ENCODE measurements around the gene UBE3C. TPM values are rescaled to one million over a fixed set of nuclear protein-coding genes. Genes with fewer than 3 reads are reported as not detected.

Gene UBE3C
- total and polyA plus RNA-seq, 9 of the 15 experiments (the other 6 are each of a cell fraction or from before 2014, with no cell fraction given), result 9.6 to 91.7 (median 75.4) TPM

DNA sequence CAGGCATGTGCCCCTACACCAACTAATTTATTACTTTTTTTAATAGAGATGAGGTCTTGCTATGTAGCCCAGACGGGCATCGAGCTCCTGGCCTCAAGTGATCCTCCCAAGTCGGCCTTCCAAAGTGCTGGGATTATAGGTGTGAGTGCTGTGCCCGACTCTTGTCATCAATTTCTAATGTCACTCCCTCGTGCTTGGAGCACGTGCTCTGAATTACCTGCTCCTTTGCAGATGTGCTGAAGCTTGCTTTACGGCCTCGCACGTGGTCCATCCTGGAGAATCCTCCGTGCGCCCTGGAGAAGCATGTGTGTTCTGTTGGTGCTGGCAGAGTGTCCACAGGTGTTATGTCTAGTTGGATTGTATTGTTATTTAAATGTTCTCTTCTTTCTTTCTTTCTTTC is 11.8 kb upstream of the UBE3C start (continued):
- peak in 1 of 2 experiments; percentile 73 for TF ChIP-seq E2F6 (IDR thresholded peaks at IDR 0.05; ENCODE audit: borderline replicate concordance in 1 of 2, extremely low read depth in 1 of 2, insufficient read depth in 1 of 2, insufficient read length in 1 of 2, low read depth in 1 of 2, low read length in 1 of 2, poor library complexity in 1 of 2, severe bottlenecking in 1 of 2)
- TF ChIP-seq EP400 (IDR thresholded peaks at IDR 0.05), result no peak

- Histone ChIP-seq H3K79me2 (ENCODE audit: control insufficient read depth, insufficient read depth, low read length) (no peaks in the 10 kb centered on the region), H3K27ac (ENCODE audit: extremely low read depth, low read depth, low read length) (no peak overlapping the region), H3K4me3 (no peak overlapping the region), H3K9me1 (ENCODE audit: control insufficient read depth, insufficient read depth, low read length) (no peaks in the 10 kb centered on the region), H4K20me1 (replicated peaks; ENCODE audit: control insufficient read depth, insufficient read depth, low read length) (no peaks in the 10 kb centered on the region), H3K9ac (ENCODE audit: insufficient read depth in 1 of 2, low read depth in 2 of 2, low read length in 2 of 2) (no peak overlapping the region), H3K4me2 (ENCODE audit: insufficient read depth, low read length) (no peak overlapping the region), H3K4me1 (replicated peaks in 1 of 2; ENCODE audit: control insufficient read depth in 2 of 2, insufficient read depth in 2 of 2, low read length in 2 of 2) (peaks cover 9 to 10% of the 10 kb centered on the region in 2 experiments; a peak in 4 of 5 replicates), H3K36me3 (ENCODE audit: control insufficient read depth, insufficient read depth, low read length) (no peaks in the 10 kb centered on the region), H3K27me3 (ENCODE audit: control insufficient read depth in 2 of 2, insufficient read depth in 2 of 2, low read length in 2 of 2) (peaks cover 9 to 13% of the 10 kb centered on the region in 2 experiments; a peak in 4 of 5 replicates), H2AFZ (ENCODE audit: low read depth, low read length) (no peak overlapping the region), H3K9me3 (replicated peaks; ENCODE audit: control insufficient read depth, insufficient read depth, low read depth, low read length) (no peaks in the 10 kb centered on the region)
- 25% methylated on average over 10 of the region's 10 CpGs for WGBS (ENCODE audit: insufficient coverage, low coverage, missing lambda C conversion rate)
- TF ChIP-seq CTCF (IDR thresholded peaks at IDR 0.05 in 2 of 3, conservative IDR thresholded peaks at IDR 0.05 in 1 of 3; ENCODE audit: insufficient read depth in 2 of 3, low read depth in 1 of 3, low read length in 3 of 3), result peak in 1 of 3 experiments; percentile 22; a peak in 1 of 6 replicates
- TF ChIP-seq RAD21 (CRISPR knock-in tag; conservative IDR thresholded peaks at IDR 0.05 in 1 of 2, IDR thresholded peaks at IDR 0.05 in 1 of 2), result 0 out of 4 replicates have a peak, but pooled peaks of 1 of the 2 experiments have one; percentile 4
- TF ChIP-seq, protein P1, sequence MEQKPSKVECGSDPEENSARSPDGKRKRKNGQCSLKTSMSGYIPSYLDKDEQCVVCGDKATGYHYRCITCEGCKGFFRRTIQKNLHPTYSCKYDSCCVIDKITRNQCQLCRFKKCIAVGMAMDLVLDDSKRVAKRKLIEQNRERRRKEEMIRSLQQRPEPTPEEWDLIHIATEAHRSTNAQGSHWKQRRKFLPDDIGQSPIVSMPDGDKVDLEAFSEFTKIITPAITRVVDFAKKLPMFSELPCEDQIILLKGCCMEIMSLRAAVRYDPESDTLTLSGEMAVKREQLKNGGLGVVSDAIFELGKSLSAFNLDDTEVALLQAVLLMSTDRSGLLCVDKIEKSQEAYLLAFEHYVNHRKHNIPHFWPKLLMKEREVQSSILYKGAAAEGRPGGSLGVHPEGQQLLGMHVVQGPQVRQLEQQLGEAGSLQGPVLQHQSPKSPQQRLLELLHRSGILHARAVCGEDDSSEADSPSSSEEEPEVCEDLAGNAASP (IDR thresholded peaks at IDR 0.05), result no peak
- CTCF ChIA-PET (ENCODE audit: low intra/inter-chr PET ratio), result interaction anchor here (0.5 kb wide), 1 partner anchor 78 kb away, joined by 3 read pairs; no protein-coding TSS in a partner anchor
- BruUV-seq (replicated peaks), result no TSS peak
- FAIRE-seq (no peak), DNase-seq (ENCODE audit: extremely low read depth in 1 of 4, low spot score in 3 of 4) (peak in 1 of 4 experiments; percentile 39), ATAC-seq (no peak)
- in situ Hi-C loops (cut with MboI) (no loop called here), intact Hi-C loops (cut with micrococcal nuclease) (no loop called here)
- POLR2A ChIA-PET, result interaction anchor here (0.6 to 1.1 kb wide), 2 partner anchors 28 to 136 kb away, joined by 3 read pairs; no protein-coding TSS in a partner anchor
Observed at GRCh38 chr7:157129200-157129599, 9.5 kb upstream of the UBE3C start.

All from K562 (cell line).